ENCODE measurements around the gene EIF2B2. TPM values are rescaled to one million over a fixed set of nuclear protein-coding genes. Genes with fewer than 3 reads are reported as not detected.

The EIF2B2 gene
- total and polyA plus RNA-seq, 2 of the 13 experiments (the other 11 are each of a cell fraction or from before 2014, with no cell fraction given): 54.4 to 78.6 TPM

GRCh38 chr14:75050852-75051555 is 48.3 kb downstream of the EIF2B2 start, which contains the start of gene MLH3 (continued):
- TF ChIP-seq RBM22 (optimal IDR thresholded peaks at IDR 0.05; ENCODE audit: low read length): no peak
- TF ChIP-seq, protein P1, sequence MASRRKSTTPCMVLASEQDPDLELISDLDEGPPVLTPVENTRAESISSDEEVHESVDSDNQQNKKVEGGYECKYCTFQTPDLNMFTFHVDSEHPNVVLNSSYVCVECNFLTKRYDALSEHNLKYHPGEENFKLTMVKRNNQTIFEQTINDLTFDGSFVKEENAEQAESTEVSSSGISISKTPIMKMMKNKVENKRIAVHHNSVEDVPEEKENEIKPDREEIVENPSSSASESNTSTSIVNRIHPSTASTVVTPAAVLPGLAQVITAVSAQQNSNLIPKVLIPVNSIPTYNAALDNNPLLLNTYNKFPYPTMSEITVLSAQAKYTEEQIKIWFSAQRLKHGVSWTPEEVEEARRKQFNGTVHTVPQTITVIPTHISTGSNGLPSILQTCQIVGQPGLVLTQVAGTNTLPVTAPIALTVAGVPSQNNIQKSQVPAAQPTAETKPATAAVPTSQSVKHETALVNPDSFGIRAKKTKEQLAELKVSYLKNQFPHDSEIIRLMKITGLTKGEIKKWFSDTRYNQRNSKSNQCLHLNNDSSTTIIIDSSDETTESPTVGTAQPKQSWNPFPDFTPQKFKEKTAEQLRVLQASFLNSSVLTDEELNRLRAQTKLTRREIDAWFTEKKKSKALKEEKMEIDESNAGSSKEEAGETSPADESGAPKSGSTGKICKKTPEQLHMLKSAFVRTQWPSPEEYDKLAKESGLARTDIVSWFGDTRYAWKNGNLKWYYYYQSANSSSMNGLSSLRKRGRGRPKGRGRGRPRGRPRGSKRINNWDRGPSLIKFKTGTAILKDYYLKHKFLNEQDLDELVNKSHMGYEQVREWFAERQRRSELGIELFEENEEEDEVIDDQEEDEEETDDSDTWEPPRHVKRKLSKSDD (CRISPR knock-in tag; IDR thresholded peaks at IDR 0.05; ENCODE audit: low read depth): no peak
- TF ChIP-seq MAFK (conservative IDR thresholded peaks at IDR 0.05 in 1 of 2, IDR thresholded peaks at IDR 0.05 in 1 of 2; ENCODE audit: low read length in 2 of 2): no peak
- TF ChIP-seq, protein P2, sequence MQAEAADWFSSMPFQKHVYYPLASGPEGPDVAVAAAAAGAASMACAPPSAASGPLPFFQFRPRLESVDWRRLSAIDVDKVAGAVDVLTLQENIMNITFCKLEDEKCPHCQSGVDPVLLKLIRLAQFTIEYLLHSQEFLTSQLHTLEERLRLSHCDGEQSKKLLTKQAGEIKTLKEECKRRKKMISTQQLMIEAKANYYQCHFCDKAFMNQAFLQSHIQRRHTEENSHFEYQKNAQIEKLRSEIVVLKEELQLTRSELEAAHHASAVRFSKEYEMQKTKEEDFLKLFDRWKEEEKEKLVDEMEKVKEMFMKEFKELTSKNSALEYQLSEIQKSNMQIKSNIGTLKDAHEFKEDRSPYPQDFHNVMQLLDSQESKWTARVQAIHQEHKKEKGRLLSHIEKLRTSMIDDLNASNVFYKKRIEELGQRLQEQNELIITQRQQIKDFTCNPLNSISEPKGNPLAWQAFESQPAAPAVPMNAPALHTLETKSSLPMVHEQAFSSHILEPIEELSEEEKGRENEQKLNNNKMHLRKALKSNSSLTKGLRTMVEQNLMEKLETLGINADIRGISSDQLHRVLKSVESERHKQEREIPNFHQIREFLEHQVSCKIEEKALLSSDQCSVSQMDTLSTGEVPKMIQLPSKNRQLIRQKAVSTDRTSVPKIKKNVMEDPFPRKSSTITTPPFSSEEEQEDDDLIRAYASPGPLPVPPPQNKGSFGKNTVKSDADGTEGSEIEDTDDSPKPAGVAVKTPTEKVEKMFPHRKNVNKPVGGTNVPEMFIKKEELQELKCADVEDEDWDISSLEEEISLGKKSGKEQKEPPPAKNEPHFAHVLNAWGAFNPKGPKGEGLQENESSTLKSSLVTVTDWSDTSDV (CRISPR knock-in tag; IDR thresholded peaks at IDR 0.05): peak; percentile 78
- TF ChIP-seq NONO (IDR thresholded peaks at IDR 0.05): no peak
- TF ChIP-seq NONO (CRISPR knock-in tag; conservative IDR thresholded peaks at IDR 0.05): 0 out of 2 replicates have a peak, but pooled peaks have one; percentile 43
- TF ChIP-seq ZFP1 (CRISPR knock-in tag; IDR thresholded peaks at IDR 0.05): 0 out of 2 replicates have a peak, but pooled peaks have one; percentile 29
- TF ChIP-seq, protein P3, sequence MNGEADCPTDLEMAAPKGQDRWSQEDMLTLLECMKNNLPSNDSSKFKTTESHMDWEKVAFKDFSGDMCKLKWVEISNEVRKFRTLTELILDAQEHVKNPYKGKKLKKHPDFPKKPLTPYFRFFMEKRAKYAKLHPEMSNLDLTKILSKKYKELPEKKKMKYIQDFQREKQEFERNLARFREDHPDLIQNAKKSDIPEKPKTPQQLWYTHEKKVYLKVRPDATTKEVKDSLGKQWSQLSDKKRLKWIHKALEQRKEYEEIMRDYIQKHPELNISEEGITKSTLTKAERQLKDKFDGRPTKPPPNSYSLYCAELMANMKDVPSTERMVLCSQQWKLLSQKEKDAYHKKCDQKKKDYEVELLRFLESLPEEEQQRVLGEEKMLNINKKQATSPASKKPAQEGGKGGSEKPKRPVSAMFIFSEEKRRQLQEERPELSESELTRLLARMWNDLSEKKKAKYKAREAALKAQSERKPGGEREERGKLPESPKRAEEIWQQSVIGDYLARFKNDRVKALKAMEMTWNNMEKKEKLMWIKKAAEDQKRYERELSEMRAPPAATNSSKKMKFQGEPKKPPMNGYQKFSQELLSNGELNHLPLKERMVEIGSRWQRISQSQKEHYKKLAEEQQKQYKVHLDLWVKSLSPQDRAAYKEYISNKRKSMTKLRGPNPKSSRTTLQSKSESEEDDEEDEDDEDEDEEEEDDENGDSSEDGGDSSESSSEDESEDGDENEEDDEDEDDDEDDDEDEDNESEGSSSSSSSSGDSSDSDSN (CRISPR knock-in tag; IDR thresholded peaks at IDR 0.05): peak; percentile 75
- no peak for TF ChIP-seq ZEB1 (IDR thresholded peaks at IDR 0.05; ENCODE audit: insufficient replicate concordance, low read depth)
- 0 out of 2 replicates have a peak, but pooled peaks have one; percentile 71 for TF ChIP-seq U2AF2 (IDR thresholded peaks at IDR 0.05; ENCODE audit: low read depth, low read length)
- TF ChIP-seq, protein P4, sequence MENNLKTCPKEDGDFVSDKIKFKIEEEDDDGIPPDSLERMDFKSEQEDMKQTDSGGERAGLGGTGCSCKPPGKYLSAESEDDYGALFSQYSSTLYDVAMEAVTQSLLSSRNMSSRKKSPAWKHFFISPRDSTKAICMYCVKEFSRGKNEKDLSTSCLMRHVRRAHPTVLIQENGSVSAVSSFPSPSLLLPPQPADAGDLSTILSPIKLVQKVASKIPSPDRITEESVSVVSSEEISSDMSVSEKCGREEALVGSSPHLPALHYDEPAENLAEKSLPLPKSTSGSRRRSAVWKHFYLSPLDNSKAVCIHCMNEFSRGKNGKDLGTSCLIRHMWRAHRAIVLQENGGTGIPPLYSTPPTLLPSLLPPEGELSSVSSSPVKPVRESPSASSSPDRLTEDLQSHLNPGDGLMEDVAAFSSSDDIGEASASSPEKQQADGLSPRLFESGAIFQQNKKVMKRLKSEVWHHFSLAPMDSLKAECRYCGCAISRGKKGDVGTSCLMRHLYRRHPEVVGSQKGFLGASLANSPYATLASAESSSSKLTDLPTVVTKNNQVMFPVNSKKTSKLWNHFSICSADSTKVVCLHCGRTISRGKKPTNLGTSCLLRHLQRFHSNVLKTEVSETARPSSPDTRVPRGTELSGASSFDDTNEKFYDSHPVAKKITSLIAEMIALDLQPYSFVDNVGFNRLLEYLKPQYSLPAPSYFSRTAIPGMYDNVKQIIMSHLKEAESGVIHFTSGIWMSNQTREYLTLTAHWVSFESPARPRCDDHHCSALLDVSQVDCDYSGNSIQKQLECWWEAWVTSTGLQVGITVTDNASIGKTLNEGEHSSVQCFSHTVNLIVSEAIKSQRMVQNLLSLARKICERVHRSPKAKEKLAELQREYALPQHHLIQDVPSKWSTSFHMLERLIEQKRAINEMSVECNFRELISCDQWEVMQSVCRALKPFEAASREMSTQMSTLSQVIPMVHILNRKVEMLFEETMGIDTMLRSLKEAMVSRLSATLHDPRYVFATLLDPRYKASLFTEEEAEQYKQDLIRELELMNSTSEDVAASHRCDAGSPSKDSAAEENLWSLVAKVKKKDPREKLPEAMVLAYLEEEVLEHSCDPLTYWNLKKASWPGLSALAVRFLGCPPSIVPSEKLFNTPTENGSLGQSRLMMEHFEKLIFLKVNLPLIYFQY (CRISPR knock-in tag; IDR thresholded peaks at IDR 0.05; ENCODE audit: borderline replicate concordance): no peak
- TF ChIP-seq ZNF101 (CRISPR knock-in tag; IDR thresholded peaks at IDR 0.05; ENCODE audit: borderline replicate concordance, low read depth): no peak
- peak; percentile 38; the same call in 1 of the 2 replicates for TF ChIP-seq ZNF614 (CRISPR knock-in tag; IDR thresholded peaks at IDR 0.05; ENCODE audit: borderline replicate concordance)
- TF ChIP-seq FOXP1 (IDR thresholded peaks at IDR 0.05): no peak
- TF ChIP-seq FOXP1 (CRISPR knock-in tag; IDR thresholded peaks at IDR 0.05): no peak
- no peak for TF ChIP-seq NCOA5 (CRISPR knock-in tag; IDR thresholded peaks at IDR 0.05)

Data from HepG2 (cell line).